Liver (tissue), 3 donors: ENCODE data around the gene TSTD1.

Source experiments
- GABPA ChIP-seq, 2 donors: IDR thresholded peaks in 1 of 2; conservative IDR thresholded peaks in 1 of 2; 2 replicates each; pipeline ENCODE4 v1.6.1; 2016; ENCODE audit warnings: antibody characterized with exemption in 2 of 2, mild to moderate bottlenecking in 1 of 2, moderate library complexity in 1 of 2
- TF ChIP-seq, protein P1 (sequence below): fragments of 150-350 bp; IDR thresholded peaks from 2 replicates; pipeline ENCODE4 v1.5.1; 2017; ENCODE audit warnings: improper control_type of control experiment, low read depth, low read length; ENCODE audit not compliant: missing input control
- TF ChIP-seq, protein P2 (sequence below): IDR thresholded peaks from 2 replicates; pipeline ENCODE4 v1.6.1; 2016; ENCODE audit warnings: antibody characterized with exemption
- donor health status: healthy.
- donor health status: healthy.

GRCh38 chr1:161044535-161044907 is 5.8 kb upstream of the TSTD1 start:
- TF ChIP-seq, protein P1, sequence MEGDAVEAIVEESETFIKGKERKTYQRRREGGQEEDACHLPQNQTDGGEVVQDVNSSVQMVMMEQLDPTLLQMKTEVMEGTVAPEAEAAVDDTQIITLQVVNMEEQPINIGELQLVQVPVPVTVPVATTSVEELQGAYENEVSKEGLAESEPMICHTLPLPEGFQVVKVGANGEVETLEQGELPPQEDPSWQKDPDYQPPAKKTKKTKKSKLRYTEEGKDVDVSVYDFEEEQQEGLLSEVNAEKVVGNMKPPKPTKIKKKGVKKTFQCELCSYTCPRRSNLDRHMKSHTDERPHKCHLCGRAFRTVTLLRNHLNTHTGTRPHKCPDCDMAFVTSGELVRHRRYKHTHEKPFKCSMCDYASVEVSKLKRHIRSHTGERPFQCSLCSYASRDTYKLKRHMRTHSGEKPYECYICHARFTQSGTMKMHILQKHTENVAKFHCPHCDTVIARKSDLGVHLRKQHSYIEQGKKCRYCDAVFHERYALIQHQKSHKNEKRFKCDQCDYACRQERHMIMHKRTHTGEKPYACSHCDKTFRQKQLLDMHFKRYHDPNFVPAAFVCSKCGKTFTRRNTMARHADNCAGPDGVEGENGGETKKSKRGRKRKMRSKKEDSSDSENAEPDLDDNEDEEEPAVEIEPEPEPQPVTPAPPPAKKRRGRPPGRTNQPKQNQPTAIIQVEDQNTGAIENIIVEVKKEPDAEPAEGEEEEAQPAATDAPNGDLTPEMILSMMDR, result no peak
- TF ChIP-seq, protein P2, sequence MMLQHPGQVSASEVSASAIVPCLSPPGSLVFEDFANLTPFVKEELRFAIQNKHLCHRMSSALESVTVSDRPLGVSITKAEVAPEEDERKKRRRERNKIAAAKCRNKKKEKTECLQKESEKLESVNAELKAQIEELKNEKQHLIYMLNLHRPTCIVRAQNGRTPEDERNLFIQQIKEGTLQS, result no peak
- no peak for TF ChIP-seq GABPA (IDR thresholded peaks at IDR 0.05 in 1 of 2, conservative IDR thresholded peaks at IDR 0.05 in 1 of 2)
